ENCODE data around the gene COL16A1. TPM values are rescaled to one million over a fixed set of nuclear protein-coding genes. Genes with fewer than 3 reads are reported as not detected.

COL16A1 gene
- polyA plus RNA-seq, 1 donor = 111 TPM

- no peak for DNase-seq (ENCODE audit: low read depth)
These were observed 37.4 kb downstream of the COL16A1 start for GRCh38 chr1:31666263-31666963.

GRCh38 chr1:31665234-31665878 is 38.5 kb downstream of the COL16A1 start:
- DNase-seq (ENCODE audit: low read depth) = no peak

- DNase-seq (ENCODE audit: low read depth) = no peak
These were observed 39.3 kb downstream of the COL16A1 start for GRCh38 chr1:31664528-31664927.

- DNase-seq (ENCODE audit: low read depth) = no peak
These were observed 40.0 kb downstream of the COL16A1 start for GRCh38 chr1:31663622-31664452.

GRCh38 chr1:31662463-31662862 is 41.4 kb downstream of the COL16A1 start:
- DNase-seq (ENCODE audit: low read depth) = no peak

GRCh38 chr1:31661856-31662255 is 42.0 kb downstream of the COL16A1 start:
- DNase-seq (ENCODE audit: low read depth) = no peak

- no peak for DNase-seq (ENCODE audit: low read depth)
These were observed 42.9 kb downstream of the COL16A1 start for GRCh38 chr1:31660871-31661455.

- DNase-seq (ENCODE audit: low read depth) = no peak
These were observed 43.9 kb downstream of the COL16A1 start for GRCh38 chr1:31659889-31660288.

- no peak for DNase-seq (ENCODE audit: low read depth)
These were observed 45.1 kb downstream of the COL16A1 start for GRCh38 chr1:31658721-31659120.

GRCh38 chr1:31657972-31658510 is 45.8 kb downstream of the COL16A1 start:
- no peak for DNase-seq (ENCODE audit: low read depth)

GRCh38 chr1:31657020-31657804 is 46.6 kb downstream of the COL16A1 start:
- no peak for DNase-seq (ENCODE audit: low read depth)

GRCh38 chr1:31655756-31656155 is 48.1 kb downstream of the COL16A1 start:
- no peak for DNase-seq (ENCODE audit: low read depth)

- no peak for DNase-seq (ENCODE audit: low read depth)
These were observed 48.7 kb downstream of the COL16A1 start for GRCh38 chr1:31655104-31655503.

- DNase-seq (ENCODE audit: low read depth) = no peak
These were observed 49.4 kb downstream of the COL16A1 start for GRCh38 chr1:31654474-31654776.

GRCh38 chr1:31653717-31654473 is 49.9 kb downstream of the COL16A1 start:
- DNase-seq (ENCODE audit: low read depth) = no peak

- no peak for DNase-seq (ENCODE audit: low read depth)
These were observed 50.8 kb downstream of the COL16A1 start for GRCh38 chr1:31652891-31653499.

- no peak for DNase-seq (ENCODE audit: low read depth)
These were observed 52.1 kb downstream of the COL16A1 start for GRCh38 chr1:31651766-31652165.

GRCh38 chr1:31651089-31651420 is 52.8 kb downstream of the COL16A1 start:
- DNase-seq (ENCODE audit: low read depth) = no peak

GRCh38 chr1:31650161-31651088 is 53.4 kb downstream of the COL16A1 start:
- no peak for DNase-seq (ENCODE audit: low read depth)

Measured in forelimb muscle (tissue), 1 donor.